Activated CD8-positive, alpha-beta memory T cell treated with anti-CD3 and anti-CD28 coated beads, Interleukin-2, amount 50 U/mL, for 24 hours (primary cell): Measurements from ENCODE around the gene ARHGAP33.
"Not testable (repeated sequence)": the region's sequence is repeated elsewhere in the genome, so short reads cannot be mapped to it uniquely, and the experiment has no call there.

Experiments used
- DNase-seq: peaks from one replicate; pipeline ENCODE4 v3.0.0-alpha.2; 2020; ENCODE audit errors: extremely low read depth

ARHGAP33 gene

GRCh38 chr19:35792312-35792711 lies 16.9 kb downstream of the ARHGAP33 start:
- DNase-seq = no peak

- no peak for DNase-seq
Observed at GRCh38 chr19:35792888-35793287, 17.5 kb downstream of the ARHGAP33 start.

GRCh38 chr19:35793381-35794165 lies 18.2 kb downstream of the ARHGAP33 start:
- no peak for DNase-seq

- not testable (repeated sequence) for DNase-seq
Observed at GRCh38 chr19:35795564-35795963, 20.2 kb downstream of the ARHGAP33 start.

- DNase-seq = no peak
Observed at GRCh38 chr19:35796645-35797542, 21.5 kb downstream of the ARHGAP33 start.

GRCh38 chr19:35797663-35798062 lies 22.3 kb downstream of the ARHGAP33 start:
- DNase-seq = no peak

GRCh38 chr19:35801828-35802227 lies 26.5 kb downstream of the ARHGAP33 start:
- no peak for DNase-seq

GRCh38 chr19:35805526-35806102 lies 30.2 kb downstream of the ARHGAP33 start:
- no peak for DNase-seq

GRCh38 chr19:35806597-35806996 lies 31.2 kb downstream of the ARHGAP33 start:
- no peak for DNase-seq

GRCh38 chr19:35807633-35808032 lies 32.3 kb downstream of the ARHGAP33 start:
- DNase-seq = no peak

- DNase-seq = no peak
Observed at GRCh38 chr19:35811317-35812219, 36.2 kb downstream of the ARHGAP33 start.

GRCh38 chr19:35812220-35813042 lies 37.1 kb downstream of the ARHGAP33 start, which contains the start of gene PRODH2:
Gene PRODH2, minus strand, starts transcription at chr19:35812845. Its CDS starts 40 bp downstream, at chr19:35812805.
- no peak for DNase-seq

GRCh38 chr19:35813043-35813890 lies 37.9 kb downstream of the ARHGAP33 start:
- DNase-seq = no peak

- no peak for DNase-seq
Observed at GRCh38 chr19:35816262-35816661, 40.9 kb downstream of the ARHGAP33 start.

- no peak for DNase-seq
Observed at GRCh38 chr19:35816846-35817245, 41.5 kb downstream of the ARHGAP33 start.

- DNase-seq = no peak
Observed at GRCh38 chr19:35818445-35818844, 43.1 kb downstream of the ARHGAP33 start.

- DNase-seq = no peak
Observed at GRCh38 chr19:35822579-35822978, 47.2 kb downstream of the ARHGAP33 start.

- DNase-seq = no peak
Observed at GRCh38 chr19:35824150-35824549, 48.8 kb downstream of the ARHGAP33 start.

GRCh38 chr19:35828692-35829301 lies 53.4 kb downstream of the ARHGAP33 start:
- DNase-seq = no peak
